ENCODE data around the gene TAF7.
"Not testable (repeated sequence)": the region's sequence is repeated elsewhere in the genome, so short reads cannot be mapped to it uniquely, and the experiment has no call there.

Gene TAF7

GRCh38 chr5:141338538-141339306, 18.1 kb upstream of the TAF7 start, which contains the start of gene PCDHGA2:
Gene PCDHGA2, plus strand, starts transcription at chr5:141338760.
- no peak for DNase-seq

- DNase-seq: not testable (repeated sequence)
Observed at GRCh38 chr5:141332571-141332970, 12.0 kb upstream of the TAF7 start.

DNA sequence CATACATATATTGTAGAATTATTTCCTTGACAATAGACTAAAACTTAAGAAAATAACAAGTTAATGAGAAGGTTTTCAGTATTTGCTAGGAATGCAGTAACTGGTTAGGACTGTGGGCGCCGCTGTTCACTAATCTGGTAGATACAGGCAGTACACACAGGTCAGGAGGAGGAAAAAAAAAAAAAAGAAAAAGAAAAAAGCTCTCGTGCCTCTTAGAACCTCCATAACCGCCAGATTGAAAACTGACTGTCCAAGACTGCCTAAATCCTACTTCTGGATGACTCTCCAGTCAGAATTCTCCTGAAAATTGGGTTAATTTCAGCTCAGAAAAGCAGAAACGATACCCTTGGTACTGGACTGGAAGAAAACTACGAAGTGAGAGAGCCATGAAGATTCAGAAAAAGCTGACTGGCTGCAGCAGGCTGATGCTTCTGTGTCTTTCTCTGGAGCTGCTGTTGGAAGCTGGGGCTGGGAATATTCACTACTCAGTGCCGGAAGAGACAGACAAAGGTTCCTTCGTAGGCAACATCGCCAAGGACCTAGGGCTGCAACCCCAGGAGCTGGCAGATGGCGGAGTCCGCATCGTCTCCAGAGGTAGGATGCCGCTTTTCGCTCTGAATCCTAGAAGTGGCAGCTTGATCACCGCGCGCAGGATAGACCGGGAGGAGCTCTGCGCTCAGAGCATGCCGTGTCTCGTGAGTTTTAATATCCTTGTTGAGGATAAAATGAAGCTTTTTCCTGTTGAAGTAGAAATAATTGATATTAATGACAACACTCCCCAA, 9.9 kb upstream of the TAF7 start, which contains the start of gene PCDHGA1:
Gene PCDHGA1 (plus strand): TSS at position 216 of the 782 bp plus-strand sequence.
- DNase-seq: peak in 1 of 2 donors; percentile 35

GRCh38 chr5:141328231-141328630, 7.6 kb upstream of the TAF7 start:
- DNase-seq: no peak

DNA sequence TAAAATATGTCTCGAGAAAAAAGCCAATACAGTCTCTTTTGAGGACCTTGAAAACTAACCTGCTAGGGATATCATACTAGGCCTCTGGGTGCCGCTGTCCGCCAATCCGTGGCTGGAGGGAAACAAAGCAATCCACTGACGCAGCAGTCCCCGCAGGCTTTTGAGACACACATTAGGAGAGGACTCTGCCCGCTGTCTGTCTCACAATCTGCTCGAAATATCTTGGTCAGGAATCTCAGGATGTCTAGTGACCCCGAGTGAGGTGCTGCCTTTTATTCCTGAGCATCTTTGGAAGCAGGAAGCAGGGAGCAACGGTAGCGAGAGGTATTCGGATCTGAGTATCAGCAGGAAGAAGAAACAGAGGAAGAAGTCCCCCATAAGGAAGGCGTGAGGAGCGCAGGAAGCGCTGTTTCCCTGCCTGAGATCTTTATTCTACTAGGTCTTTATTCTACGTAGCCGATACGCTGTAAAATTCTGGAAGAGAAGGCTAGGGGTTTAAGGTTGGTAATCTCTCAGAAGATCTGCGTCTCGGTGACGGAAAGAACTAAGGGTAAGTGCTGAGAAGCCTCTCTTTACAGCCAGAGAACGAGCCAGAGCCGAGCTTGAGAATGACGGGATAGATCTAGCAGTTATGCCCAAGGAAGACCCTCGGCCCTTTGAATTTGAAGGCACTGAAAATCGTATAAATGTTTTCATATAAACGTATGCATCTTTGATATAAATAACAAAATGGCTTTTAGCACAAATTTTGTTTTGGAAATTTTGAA, 5.7 kb upstream of the TAF7 start:
- peak; percentile 69 to 77 for DNase-seq

DNA sequence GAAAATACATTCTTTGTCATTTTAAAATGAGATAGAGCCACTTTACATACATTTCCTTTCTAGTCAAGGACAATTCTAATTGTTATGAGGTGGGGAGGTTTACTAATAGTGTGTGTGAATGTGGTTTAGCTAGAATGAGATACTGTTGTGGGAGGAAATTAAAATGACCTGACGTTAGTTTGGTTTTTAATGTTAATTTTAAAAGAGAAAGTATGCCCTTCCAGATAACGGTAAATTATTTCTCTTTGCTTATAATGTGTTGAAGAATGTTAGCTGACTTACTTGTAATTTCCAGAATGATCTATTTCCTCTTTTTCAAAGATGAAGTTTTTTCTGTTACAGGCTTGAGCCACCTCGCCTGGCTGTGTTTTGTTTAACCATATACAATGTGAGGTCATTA, 1.7 kb upstream of the TAF7 start:
- DNase-seq: no peak

- no peak for DNase-seq
Observed at GRCh38 chr5:141319699-141320098, 885 bp downstream of the TAF7 start.

DNA sequence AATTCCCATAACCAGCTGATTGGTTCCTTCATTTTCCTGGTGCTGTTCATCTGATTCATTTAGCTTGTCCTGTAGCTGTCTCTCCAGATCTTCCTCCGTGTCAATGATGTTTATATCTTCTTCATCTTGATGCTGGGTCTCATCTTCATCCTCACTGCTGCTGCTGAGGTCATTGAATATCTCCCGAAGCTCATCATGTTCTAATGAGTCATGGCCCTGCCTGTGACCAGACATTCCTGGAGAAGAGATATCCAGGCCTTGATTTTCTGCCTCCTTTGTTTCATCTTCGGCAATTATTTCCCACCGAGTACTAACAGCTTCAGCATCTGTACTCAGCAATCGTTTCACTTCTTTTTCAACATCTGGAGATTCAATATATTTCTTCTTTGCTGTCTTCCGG, 1.4 kb downstream of the TAF7 start:
- DNase-seq: no peak

GRCh38 chr5:141316963-141317362, 3.6 kb downstream of the TAF7 start:
- not testable (repeated sequence) for DNase-seq

DNA sequence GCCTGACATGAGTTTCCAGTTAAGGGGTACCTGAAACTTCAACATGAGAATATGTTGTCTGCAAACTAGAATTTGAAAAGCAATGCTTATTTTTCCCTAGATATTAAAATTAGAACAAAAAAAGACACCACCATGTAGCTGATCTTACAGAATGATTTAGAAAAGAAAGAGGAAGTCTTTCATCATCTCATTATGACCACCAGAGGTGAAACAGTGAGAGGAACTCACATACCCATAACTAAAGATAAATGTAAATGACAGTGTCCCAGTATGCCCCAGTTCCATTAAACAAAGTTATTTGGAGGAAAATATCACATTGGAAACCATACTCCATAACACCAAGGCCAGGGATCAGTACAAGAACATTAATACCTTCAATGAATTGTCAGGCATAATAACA, 6.9 kb downstream of the TAF7 start:
- DNase-seq: no peak

DNA sequence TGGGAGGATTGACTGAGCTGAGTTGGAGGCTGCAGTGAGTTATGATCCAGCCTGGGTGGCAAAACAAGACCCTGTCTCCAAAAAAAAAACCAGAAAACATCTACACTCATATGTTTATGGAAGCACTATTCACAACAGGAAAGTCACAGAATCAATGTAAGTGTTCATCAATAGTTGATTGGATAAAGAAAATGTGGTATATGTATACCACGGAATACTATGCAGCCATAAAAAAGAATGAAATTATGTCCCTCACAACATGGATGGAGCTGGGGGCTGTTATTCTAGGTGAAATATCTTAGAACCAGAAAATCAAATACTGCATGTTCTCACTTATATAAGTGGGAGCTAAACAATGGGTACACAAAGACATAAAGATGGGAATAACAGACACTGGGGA, 14.0 kb downstream of the TAF7 start:
- DNase-seq: no peak

DNA sequence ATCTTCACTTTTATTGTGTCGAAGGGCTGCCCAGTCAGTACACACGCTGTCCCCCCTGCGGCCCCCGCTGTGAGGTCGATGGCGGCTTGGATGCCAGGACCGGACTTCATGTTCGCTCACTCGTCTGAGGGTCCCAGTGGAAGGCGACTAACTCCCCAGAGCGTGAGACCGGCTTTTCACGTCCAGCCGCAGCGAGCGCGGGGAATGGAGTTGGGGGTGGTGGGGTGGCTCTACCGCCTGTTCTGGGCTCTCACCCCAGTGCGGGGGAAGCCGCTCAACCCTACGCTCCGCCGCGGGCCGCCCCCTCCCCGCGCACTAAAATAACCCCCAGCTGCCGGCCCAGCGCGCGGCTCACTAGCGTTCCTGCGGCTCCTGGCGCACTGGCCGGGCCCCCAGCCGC, 16.8 kb downstream of the TAF7 start, which contains the start of gene SLC25A2:
Gene SLC25A2 (minus strand): TSS at position 294 of the 400 bp plus-strand sequence. CDS start 184 bp downstream, at position 110.
- no peak for DNase-seq

DNA sequence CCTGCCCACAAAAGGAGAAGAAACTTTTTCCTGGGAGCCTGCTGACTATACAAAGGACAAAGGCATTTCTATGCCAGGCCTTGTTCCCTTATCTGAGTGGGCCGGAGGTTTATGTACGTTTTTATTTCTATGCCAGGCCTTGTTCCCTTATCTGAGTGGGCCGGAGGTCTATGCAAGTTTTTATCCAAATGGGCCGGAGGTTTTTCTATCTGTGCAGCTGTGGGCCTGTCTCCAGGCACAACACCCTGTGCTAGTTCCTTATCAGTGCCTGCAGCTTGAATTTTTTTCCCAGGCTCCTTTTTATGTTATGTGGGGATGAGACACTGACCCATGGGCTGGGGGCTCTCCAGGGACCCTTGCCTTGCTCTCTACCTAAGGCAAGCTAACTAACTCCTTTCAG, 22.2 kb downstream of the TAF7 start:
- no peak for DNase-seq

DNA sequence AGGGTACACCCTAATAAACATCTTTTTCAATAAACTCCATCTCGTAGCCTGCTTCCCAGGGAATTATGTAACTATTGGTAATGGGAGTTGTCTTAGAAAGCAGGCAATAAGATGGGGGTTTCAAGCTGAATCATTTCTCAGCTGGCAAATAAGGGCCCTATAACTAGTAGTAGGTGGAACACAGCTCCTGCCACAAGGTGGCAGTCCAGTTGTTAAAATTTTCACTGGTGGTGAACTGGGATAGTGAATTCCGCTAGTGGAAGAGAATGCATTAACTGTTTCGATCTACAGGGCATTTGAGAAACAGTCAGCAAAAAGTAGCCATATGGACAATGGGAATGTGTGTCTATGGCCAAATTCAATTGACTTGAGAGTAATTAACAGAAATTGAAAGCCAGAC, 47.7 kb downstream of the TAF7 start:
- no peak for DNase-seq

DNA sequence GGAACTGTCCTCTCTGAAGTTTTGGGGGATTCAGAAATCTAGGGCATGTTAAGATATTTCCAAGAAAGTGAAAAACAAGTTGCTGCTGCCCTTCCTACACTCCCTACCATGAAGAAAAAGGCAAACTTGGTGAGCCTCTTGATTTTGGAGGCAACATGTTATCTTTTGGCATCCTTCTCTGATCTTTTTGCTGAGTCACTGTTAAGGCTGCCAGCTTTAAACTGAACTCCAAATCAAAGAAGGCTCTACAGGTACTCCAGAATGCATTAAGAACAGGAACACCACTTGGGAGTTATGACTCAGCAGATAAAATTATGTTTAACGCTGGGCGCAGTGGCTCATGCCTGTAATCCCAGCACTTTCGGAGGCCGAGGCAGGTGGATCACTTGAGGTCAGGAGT, 51.4 kb downstream of the TAF7 start:
- no peak for DNase-seq
